ENCODE measurements around the gene DEDD2.

DNA sequence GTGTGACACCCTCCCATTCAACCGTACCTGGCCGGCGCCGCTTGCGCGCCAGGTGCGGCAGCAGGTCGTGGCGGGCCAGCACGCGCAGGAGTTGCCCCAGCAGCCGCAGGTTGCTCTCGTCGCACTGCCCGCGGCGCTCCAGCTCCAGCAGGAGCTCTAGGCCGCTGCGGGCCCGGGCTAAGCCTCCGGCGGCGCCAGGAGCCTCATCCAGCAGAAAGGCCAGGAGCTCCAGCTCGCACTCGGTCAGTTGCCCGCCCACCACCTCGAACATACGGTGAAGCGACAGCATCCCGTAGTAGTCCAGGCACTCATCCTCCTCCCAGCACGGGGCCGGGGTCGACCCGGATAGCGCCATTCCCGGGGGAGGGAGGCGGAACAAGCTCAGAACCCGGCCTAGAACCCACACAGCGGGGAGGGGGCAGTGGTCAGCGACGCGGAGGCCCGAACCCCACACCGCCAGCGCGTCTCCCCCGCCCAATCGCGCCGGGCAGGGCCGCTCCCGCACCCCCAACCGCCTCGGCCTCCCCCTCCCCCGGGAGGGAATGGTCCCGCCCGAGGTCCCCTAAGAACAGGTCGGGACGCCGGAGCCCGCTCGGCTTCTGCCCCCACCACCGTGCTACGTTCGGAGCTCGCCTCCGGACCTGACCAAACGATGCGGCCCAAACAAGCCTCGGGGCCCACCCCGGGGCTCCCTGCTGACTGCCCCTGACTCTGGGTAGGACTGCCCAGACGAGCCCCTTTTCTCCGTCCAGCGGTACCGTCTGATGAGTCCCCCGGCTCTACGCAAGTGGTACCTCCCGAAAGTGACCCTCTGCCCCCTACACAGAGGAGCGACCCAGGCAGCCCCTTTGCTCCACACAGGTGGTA lies 591 bp downstream of the DEDD2 start:
- TF ChIP-seq, protein P1, sequence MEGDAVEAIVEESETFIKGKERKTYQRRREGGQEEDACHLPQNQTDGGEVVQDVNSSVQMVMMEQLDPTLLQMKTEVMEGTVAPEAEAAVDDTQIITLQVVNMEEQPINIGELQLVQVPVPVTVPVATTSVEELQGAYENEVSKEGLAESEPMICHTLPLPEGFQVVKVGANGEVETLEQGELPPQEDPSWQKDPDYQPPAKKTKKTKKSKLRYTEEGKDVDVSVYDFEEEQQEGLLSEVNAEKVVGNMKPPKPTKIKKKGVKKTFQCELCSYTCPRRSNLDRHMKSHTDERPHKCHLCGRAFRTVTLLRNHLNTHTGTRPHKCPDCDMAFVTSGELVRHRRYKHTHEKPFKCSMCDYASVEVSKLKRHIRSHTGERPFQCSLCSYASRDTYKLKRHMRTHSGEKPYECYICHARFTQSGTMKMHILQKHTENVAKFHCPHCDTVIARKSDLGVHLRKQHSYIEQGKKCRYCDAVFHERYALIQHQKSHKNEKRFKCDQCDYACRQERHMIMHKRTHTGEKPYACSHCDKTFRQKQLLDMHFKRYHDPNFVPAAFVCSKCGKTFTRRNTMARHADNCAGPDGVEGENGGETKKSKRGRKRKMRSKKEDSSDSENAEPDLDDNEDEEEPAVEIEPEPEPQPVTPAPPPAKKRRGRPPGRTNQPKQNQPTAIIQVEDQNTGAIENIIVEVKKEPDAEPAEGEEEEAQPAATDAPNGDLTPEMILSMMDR (IDR thresholded peaks at IDR 0.05; ENCODE audit: extremely low read depth in 1 of 2, insufficient read depth in 1 of 2, low read depth in 1 of 2, low read length in 2 of 2) = no peak
- TF ChIP-seq POLR2AphosphoS5 (IDR thresholded peaks at IDR 0.05; ENCODE audit: insufficient read depth, low read depth, low read length) (no peak), POLR2A (IDR thresholded peaks at IDR 0.05; ENCODE audit: low read depth, low read length) (no peak), EZH2 (IDR thresholded peaks at IDR 0.05; ENCODE audit: borderline replicate concordance, low read depth, low read length, severe bottlenecking) (no peak), MYC (IDR thresholded peaks at IDR 0.05; ENCODE audit: low read depth, low read length) (no peak), FOS (IDR thresholded peaks at IDR 0.05; ENCODE audit: borderline replicate concordance, insufficient read depth, low read length) (no peak)

All from endothelial cell of umbilical vein (primary cell).